ENCODE measurements around the gene SCUBE3.
A peak's percentile ranks its signal among the peaks of the same experiment; 100 is the strongest.

SCUBE3 gene

DNA sequence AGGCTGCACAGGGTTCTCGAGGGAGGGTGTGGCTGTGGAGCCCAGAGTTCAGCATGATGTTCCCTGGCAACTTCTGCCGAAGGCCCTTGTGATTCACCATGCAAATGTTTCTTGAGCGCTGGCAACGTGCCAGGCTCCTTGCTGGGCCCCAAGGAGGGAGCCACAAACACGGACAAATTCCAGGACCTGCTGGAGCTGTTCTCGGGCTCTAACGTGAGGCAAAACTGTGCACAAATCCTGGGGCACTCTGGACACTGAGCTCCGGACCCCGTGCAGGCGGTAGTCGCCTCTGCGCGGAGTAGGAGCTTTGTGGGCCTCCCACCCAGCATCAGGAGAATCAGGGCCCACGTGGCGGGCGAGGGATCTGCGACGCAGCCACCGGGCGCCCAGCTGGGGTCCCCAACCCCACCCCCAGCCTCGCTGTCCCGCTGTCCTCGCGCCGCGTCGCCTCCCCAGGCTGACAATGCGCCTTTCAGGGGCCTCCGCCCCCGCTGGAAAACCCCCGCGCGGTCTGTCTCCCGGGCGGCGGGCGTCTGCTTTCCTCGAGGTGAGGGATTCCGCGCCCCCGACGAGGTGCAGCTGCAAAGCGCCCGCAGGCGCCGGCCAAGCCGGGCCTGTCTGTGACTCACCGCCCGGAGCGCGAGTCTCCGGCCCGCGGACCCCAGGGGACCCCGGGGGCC lies 31.7 kb upstream of the SCUBE3 start:
- DNase-seq: peak; percentile 39

DNA sequence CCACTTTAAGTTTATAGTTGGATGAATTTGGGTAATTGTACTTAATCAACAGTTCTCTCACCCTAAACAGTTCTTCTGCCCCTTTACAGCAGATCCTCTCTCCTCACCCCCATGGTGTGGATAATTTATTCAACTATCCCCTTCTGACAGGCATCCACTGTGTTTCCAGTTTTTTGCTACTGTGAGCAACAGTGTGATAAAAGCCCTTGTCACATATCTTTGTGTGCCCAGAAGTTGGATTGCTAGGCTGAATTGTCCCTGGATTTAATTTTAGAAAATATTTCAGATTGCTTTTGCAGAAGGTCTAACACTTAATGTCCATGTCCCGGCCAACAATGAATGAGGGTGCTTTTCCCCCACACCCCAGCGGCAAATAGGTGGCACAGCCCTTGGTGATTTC lies 30.5 kb upstream of the SCUBE3 start:
- DNase-seq: no peak

DNA sequence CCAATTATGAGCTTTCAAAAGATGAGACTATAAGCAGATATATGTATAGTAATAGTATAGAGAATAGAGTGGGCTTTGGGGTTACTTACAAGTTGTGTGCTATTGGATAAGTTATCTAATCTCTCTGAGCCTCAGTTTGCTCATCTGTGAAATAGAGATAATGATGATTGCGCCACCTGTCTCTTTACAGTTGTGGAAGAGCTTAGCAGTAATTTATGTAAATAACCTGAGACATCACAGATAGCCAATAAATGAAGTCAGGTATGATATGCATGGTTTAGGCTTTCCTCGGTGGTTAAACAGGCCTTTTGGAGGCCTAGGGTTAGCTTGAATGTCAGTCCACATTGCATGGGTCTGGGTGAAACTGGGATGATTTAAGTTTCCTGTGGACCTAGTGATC lies 29.8 kb upstream of the SCUBE3 start:
- no peak for DNase-seq

DNA sequence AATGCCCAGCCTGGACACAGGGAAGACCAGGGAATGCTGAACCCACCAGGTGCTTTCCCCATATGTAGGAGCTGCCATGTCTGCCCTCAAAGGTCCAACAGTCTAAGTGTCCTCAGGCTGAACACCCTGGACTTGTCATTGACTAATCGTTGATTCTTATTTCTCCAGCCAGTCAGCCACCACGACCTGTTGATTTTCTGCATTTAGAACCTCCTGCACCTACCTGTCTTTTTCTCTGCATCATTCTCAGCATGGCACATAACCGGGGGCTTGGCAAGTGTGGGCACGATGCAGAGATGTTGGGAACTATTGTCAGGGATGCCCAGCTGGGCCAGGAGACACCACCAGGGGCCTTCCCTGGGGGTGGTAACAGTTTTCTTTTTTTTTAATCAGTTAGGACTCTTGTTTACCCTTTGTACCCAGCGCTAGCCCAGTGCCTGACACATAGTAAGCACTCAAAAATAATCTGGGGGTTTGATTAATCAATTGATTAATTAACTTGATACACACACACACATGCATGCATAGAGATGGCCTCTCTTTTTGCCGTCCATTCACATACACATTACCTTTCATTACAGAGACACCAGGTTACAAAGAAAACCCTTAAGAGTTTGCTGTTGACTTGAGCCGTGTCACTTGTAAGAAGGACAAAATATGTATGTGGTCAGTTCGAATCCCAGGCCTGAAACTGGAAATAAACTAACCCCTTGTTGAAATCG lies 29.0 kb upstream of the SCUBE3 start:
- DNase-seq: no peak

DNA sequence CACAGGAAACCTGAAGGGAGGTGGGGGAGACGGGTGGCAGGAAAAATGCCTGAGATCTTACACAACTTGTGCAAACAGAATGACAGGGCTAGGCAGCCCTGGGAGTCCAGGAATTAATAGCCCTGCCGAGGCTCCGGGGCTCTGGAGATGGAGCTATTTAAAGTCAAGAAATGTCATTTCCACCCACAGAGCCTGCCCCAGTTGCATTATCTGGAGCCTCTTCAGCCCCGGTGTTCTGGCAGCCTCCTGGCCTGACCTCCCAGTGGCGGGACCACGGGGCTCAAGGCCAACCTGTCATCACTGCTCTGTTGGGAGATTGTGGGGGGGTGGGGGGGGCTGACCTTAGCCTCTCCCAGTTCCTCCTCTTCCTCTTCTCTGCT lies 28.5 kb upstream of the SCUBE3 start:
- DNase-seq: no peak

DNA sequence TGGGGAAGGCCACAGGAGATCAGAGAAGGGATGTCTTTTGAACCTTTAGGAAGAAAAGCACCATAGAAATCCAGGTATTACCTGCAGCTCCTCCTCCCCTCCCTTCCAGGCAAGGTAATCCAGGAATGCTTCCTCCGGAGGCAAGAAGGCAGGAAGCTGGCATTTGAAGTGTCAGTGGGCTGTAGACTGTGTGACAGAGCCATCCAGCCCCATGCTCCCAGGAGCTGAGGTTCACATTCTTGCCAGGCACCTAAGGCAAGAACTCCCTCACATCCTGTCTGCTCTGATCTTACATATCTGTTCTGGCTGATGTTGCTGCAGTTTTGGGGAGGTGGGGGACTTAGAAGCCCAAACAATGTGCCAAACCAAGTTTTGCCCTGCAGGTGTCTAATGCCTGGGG lies 27.8 kb upstream of the SCUBE3 start:
- no peak for DNase-seq

DNA sequence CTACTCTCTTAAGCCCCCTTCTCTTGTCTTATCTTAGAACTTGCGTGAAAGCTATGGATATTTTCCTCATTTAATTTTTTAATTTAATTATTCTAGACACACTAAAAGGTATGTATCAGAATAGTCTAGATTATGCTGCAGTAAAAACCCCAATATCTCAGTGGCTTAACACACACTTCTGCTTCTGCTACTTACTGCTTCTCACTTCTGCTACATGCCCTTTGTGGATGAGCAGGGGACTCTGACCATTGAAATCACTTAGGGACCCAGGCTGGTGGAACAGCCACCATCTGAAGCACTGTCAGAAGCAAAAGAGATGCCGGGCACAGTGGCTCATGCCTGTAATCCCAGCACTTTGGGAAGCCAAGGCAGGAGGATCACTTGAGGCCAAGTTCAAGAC lies 27.2 kb upstream of the SCUBE3 start:
- no peak for DNase-seq

DNA sequence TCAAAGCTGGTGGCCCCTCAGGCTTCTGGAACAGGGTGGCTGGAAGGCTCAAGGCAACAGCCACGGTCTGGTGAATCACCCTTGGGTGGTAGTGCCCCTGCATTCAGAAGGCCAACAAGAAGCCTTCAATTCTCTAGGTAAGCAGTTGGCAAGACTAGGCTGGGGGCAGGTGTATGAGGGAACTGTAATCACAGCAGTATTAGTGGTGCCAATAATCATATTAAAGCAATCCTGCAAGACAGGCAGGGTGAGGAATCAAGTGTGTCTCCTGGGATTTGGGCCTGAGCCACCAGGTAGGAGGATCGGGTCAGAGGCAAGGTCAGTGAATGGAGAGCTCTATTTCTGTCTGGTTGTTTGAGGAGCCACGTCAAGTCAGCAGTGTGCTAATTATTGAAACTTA lies 24.9 kb upstream of the SCUBE3 start:
- no peak for DNase-seq

DNA sequence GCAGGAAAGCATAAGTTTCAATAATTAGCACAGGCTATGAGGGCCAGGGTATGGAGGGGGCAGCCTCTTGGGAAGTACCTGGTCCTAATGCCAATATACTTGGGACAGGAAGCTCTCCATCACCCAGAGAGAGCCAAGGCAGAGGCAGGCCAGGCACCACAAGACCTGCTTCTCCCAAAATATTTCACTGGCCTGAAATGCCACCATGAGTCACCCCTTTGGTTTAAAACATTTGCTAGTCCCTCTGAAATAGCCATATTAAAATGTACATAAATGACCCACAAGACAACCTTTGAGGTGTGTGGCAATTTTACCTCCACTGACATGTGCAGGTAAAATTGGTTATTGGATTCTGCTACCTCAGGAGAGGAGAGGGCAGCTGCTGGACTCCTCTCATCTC lies 23.4 kb upstream of the SCUBE3 start:
- DNase-seq: no peak

DNA sequence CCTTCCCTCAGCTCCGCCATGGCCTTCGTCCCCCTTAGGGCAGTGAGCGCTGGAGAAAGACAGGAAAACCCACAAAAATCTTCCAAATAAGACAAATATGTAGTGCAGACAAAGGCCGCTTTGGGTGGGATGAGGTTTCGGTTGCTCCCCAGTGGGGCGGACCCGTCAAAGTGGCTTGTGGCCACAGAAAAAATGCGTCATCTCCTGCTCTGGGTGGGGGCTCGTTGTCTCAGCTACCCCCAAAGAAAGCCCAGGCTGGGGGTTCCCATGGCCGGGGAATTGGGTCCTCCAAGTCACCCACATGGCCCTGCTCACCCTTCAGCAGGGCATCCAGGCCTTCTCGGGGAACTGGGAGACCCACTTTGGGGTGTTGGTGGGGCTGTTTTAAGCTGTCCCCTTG lies 21.9 kb upstream of the SCUBE3 start:
- no peak for DNase-seq

DNA sequence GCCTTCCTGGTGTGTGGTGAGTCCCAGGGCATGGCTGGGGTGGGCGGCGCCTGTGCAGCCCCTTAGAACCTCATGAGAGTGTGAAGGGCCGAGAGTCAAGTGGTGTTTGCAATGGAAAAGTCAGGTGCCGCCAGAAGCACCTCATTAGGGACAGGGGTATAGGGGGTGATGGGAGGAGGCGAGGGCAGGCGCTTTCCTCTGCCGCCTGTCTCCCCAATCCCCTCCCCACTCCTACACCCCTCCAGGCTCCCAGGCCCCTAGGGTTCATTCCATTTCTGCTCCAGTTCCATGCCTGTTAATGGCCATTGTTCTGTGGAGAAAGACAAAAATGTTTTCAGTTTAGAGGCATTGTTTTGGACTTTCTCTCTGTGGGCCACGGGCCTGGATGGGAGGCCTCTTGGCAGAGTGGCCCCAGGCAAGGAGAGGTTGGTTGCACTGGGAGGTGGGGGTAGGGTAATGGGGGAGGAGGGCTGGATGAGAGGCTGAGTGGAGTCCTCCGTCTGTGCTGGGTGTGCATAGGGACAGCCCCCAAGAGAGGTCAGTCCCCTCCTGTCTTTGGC lies 21.4 kb upstream of the SCUBE3 start:
- DNase-seq: no peak

DNA sequence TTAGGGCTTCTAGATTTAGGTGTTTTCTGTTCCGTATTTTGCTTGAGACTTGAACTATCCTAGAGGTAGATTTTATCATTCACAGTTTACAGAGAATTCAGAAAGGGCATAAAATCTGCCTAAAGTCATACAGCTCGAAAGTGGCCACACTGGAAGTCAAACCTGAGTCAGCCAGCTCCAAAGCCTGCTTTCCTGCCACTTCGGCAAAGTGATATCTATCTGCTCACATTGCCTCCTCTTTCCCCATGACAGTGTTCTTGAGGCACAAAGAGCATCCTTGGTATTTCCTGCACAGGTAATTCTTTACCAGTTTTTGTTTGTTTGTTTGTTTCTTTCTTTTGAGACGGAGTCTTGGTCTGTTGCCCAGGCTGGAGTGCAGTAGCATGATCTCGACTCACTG lies 19.4 kb upstream of the SCUBE3 start:
- no peak for DNase-seq

DNA sequence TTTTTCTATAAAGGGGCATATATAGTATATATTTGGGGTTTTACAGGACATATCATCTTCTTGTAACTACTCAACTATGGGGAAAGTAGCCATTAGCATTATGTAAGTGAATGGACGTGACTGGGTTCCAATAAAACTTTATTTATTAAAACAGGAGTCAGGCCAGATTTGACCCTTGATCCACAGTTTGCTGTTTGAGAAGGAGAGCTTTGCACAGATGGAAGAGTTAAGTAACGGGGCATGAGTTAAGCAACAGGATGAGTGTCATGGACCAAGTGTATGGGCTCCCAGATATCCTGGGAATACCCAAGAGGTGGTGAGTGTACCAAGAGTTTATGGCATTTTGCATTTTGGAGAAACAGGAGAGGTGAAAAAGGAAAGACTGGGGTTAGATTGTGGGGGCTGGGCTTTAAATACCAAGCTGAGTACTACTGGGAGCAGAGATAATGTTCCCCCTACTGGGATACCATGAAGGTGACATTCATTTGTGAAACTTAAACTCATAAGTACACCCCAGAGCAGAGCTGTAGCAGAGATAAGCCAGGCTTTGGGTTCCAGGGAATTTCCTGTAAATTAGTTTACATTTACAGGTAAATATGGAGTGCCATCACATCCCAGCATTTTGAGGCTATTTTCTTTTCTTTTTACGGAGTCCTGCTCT lies 18.5 kb upstream of the SCUBE3 start:
- DNase-seq: no peak

DNA sequence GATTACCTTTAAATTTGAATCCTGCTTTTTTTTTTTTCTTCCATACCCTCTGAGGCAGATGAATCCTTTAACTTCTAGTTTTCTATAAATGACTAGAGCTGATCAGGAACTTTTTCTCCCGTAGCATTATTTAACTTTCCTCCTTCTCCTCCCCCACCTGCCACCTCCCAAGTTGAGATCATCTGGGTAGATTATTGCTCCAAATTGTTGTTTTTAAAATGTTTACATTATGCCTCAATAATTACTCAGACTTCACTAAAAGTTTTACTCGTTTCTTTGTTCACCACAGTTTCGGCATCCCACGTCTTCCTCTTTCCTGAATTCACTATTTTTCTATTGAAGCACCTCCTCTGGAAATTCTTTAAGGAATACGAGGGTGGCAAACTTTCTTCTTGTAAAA lies 16.6 kb upstream of the SCUBE3 start:
- DNase-seq: no peak

DNA sequence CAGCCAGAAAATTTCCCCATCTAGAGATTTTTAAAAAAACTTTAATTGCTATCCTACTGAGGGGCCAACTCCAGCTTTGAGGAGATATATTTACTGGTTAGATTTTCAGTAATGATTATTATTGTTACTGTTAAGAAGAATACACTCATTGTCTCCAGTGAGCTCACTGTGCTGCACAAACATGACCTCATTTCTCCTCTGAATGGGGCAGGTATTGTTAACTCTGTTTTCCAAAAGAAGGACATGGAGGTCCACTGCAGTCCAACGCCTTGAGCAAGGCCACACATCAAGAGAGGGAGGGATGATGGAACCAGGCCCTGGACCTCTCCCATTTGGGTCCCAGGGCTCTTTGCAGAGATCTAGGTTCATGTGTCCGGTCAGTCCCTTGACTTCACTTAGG lies 13.9 kb upstream of the SCUBE3 start:
- no peak for DNase-seq

DNA sequence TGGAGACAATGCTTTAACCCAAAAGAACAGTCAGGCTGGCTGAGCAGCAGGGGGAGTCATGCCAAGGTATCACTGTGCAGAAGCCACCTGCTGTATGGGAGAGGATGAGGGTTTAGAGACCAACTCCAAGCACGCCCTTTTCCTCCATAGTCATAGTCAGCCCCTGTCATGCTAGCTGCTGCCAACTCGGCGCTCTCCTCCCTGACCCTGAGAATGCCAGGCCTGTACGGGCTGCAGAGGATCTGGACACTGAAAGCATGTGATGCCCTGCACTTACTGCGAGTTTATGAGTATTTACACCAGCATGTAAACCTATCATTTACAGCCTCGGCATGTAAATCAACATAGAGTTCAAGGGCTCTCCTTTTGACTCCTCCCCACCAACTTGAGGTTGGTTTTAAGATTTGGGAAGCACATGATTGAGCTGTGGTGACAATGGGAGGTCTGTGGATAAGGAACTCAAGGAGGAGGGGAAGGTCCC lies 11.7 kb upstream of the SCUBE3 start:
- peak; percentile 46 for DNase-seq

DNA sequence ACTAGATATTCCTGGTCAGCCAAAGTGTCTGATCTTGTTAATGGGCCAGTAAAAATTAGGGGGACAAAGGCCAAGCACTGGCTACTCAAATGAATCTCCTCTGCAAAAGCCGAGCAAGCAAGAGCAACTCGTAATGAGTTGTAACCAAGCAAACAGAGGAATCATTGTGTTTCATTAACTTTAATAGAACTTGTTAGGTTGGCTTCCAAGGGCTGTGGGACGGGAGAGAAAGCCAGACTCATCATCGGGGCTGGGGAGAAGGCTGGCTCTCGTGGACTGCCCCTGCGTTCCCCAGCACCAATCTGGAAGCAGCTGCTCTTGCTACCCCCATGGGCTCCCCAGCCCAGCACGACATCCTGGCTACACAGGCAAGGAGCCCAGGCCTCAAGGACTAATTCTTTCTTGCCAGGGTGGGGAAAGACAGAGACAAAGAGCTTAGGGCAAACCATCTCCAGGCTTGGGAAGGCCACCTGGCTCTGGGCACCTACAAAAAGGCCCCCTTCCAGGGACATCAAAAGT lies 10.5 kb upstream of the SCUBE3 start:
- no peak for DNase-seq

DNA sequence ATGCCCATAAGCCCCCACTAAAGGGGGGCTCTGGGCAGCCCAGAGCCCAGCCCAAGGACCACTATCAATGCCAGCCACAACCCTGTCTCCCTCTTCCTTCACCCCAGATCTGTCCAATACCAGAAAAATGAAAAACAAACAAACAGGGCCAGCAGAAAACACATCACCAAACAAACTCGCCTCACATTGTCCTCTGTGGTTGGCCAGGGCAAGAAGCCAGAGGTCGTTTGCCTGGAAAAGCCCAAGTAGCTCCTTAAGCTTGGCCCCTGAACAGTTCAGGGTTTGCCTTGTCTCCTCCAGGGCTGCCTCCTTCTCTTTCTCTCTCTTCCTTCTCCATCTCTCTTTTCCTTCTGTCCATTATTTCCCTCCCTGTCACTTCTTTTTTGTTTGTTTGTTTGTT lies 10.1 kb upstream of the SCUBE3 start:
- no peak for DNase-seq

DNA sequence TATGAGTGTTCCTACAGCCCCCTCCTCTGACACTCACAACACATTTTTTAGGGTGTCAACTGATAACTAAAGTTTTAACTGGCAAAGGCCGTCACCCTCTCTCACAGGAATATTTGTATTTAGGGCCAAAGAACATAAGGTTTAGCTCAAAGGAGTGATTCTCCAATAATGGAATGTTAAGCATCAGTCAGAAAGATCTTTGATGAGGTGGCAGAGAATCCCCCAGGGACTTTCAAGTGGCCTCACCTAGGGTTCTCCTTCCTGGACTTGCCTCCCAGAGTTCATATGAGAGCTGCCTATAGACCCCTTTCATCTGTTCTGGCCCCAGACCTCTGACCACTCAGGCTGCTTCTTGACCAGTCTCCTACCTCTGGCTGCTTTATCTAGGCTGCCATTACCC lies 7.4 kb upstream of the SCUBE3 start:
- no peak for DNase-seq

DNA sequence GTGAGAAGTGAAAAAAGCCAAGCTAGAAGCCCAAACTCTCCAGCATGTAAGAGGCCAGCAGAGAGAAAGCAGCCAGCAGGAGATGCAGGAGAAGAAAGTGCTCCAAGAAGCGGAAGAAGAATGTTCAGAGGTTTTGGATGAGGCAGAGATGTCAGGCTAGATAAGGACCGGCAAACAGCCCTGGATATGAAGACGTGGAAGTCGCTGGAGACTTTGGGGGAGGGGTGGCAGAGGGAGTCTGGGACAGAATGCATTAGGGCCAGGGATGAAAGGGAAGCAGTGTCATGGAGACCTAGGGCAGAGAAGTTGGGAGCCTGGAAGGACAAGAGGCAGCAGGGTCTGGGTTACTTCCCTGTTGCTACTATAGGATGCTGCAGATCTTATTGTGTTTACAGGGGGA lies 5.3 kb upstream of the SCUBE3 start:
- no peak for DNase-seq

DNA sequence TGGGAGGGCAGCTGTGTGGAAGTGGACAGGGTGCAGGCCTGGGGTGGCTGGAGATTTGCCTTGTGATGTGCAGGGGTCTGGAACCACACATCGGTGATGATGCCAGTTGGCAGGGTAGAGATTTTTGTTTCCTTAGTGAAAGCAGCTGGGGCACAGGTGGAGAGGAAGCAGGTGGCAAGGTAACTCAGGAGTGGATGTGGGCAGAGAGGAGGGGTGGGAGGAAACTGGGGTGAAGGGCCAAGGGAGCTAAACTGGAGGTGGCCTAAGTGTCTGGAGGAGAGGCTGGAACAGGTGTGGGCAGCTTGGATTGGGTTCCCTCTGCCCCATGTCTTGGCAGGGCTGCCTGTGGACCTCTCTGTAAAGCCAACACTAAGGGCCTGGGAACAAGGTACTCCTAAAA lies 4.7 kb upstream of the SCUBE3 start:
- DNase-seq: peak; percentile 51

DNA sequence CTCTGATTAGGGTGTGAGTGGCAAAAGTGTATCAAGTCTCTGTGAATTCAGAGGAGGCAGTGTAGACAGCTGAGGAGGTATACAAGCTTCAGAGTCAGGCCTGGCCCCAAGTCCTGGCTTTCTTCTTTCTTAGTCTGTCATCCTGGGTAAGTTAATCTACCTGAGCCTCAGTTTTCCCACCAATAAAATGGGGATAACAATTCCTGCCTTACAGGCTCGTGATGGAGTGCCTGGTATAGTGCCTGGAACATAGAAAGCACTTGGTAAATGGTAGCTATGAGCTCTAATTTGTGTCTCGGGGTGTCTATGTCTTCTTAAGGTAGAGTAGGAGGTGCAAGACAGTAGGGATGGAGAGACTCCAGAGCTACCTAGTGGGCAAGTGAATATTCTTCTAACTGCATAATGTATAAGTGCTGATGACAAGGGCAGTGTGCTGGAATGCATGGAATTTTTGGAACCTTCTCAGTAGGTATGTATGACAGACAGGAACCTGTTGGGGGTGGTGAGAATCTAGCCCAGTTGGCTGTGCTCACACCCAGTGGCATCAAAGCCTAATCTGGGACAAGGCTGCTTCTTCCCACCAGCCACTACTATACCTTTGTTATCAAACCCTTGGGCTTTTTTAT lies 4.0 kb upstream of the SCUBE3 start:
- DNase-seq: no peak

DNA sequence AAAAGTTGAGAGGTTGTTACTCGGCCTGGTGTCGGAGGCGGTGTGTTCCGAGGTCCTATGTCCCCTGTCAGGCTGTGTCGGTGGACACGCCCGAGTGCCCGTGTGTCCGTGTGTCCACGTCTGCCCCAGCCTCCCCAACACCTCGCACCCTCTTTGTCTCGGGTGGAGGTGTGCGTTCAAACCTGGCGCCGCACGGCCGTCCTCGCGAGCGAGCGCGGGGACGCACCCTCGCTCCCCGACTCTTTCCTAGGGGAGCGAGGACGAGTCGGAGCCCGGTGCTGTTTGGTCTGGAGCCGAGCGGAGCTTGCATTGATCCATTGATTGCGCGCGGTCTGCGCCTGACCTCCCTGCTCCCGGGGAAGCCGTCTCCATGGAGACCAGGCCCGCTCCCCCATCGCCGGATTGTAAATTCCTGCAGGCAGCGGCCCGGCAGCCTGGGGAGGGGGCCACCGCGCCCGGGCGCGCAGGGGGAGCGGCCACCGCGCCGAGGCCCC lies 411 bp upstream of the SCUBE3 start:
- no peak for DNase-seq
